ENCODE results near the gene ZNF583. TPM values are rescaled to one million over a fixed set of nuclear protein-coding genes. Genes with fewer than 3 reads are reported as not detected.
A peak's percentile ranks its signal among the peaks of the same experiment; 100 is the strongest.

ZNF583 gene
- 1 to 10 TPM; 5.0 to 6.2 TPM for total RNA-seq
- long read RNA-seq, full-length matches to known transcripts: 8 of 8 reads
- long read RNA-seq, partial matches to known transcripts: 0 of 8 reads
- long read RNA-seq, other reads (novel, unspliced or antisense): 0 of 8 reads

GRCh38 chr19:56403764-56404704, at the start of gene ZNF583:
TSS of gene ZNF583 (plus strand) at chr19:56404332. CDS start at chr19:56407115, 2,783 bp downstream.
- intact Hi-C loops (cut with DNase I): loop anchor here in 1 of 2 donors (10.0 kb wide), 1 partner anchor 131 kb away; the partner anchor contains the start of gene ZFP28
- peak; percentile 97 for DNase-seq
- peak; percentile 99 for ATAC-seq

- intact Hi-C loops (cut with DNase I): no loop called here
- no peak for DNase-seq
- ATAC-seq: no peak
Measured at GRCh38 chr19:56355517-56355916, 48.6 kb upstream of the ZNF583 start.

GRCh38 chr19:56356944-56357343, 47.2 kb upstream of the ZNF583 start:
- no peak for ATAC-seq
- no peak for DNase-seq
- intact Hi-C loops (cut with DNase I): no loop called here

GRCh38 chr19:56360841-56361240, 43.3 kb upstream of the ZNF583 start:
- ATAC-seq (no peak), DNase-seq (no peak)
- intact Hi-C loops (cut with DNase I): no loop called here

GRCh38 chr19:56367829-56368711, 36.1 kb upstream of the ZNF583 start:
- peak; percentile 97 to 99 for ATAC-seq
- intact Hi-C loops (cut with DNase I): no loop called here
- DNase-seq: peak; percentile 98

- DNase-seq (no peak), ATAC-seq (no peak)
- intact Hi-C loops (cut with DNase I): no loop called here
Measured at GRCh38 chr19:56369886-56370676, 34.1 kb upstream of the ZNF583 start.

- no peak for ATAC-seq
Measured at GRCh38 chr19:56372281-56372680, 31.9 kb upstream of the ZNF583 start.

GRCh38 chr19:56377105-56377924, 26.8 kb upstream of the ZNF583 start:
- ATAC-seq (no peak), DNase-seq (no peak)
- intact Hi-C loops (cut with DNase I): no loop called here

More at GRCh38 chr19:56372281-56372680, 31.9 kb upstream of the ZNF583 start:
- intact Hi-C loops (cut with DNase I): no loop called here
- no peak for DNase-seq

- intact Hi-C loops (cut with DNase I): no loop called here
- DNase-seq (no peak), ATAC-seq (no peak)
Measured at GRCh38 chr19:56383826-56384605, 20.1 kb upstream of the ZNF583 start.

- DNase-seq (peak; percentile 99), ATAC-seq (peak; percentile 99 to 100)
- intact Hi-C loops (cut with DNase I): no loop called here
Measured at GRCh38 chr19:56393119-56394012, 10.8 kb upstream of the ZNF583 start, which contains the start of gene ZNF582. TSS of gene ZNF582 (minus strand) at chr19:56393534. CDS start at chr19:56391752, 1,782 bp downstream.

GRCh38 chr19:56398809-56399208, 5.3 kb upstream of the ZNF583 start:
- no peak for ATAC-seq
- intact Hi-C loops (cut with DNase I): no loop called here

GRCh38 chr19:56400485-56400884, 3.6 kb upstream of the ZNF583 start:
- DNase-seq: no peak
- intact Hi-C loops (cut with DNase I): loop anchor here in 1 of 2 donors (10.0 kb wide), 1 partner anchor 134 kb away; the partner anchor contains the start of gene ZFP28

More at GRCh38 chr19:56398809-56399208, 5.3 kb upstream of the ZNF583 start:
- DNase-seq: no peak

GRCh38 chr19:56403261-56403660, 871 bp upstream of the ZNF583 start:
- DNase-seq: no peak
- ATAC-seq: no peak
- intact Hi-C loops (cut with DNase I): loop anchor here in 1 of 2 donors (10.0 kb wide), 1 partner anchor 132 kb away; the partner anchor contains the start of gene ZFP28

More at GRCh38 chr19:56400485-56400884, 3.6 kb upstream of the ZNF583 start:
- no peak for ATAC-seq

- intact Hi-C loops (cut with DNase I): loop anchor here in 1 of 2 donors (10.0 kb wide), 1 partner anchor 130 kb away; the partner anchor contains the start of gene ZFP28
- ATAC-seq (no peak), DNase-seq (no peak)
Measured at GRCh38 chr19:56404705-56405056, 549 bp downstream of the ZNF583 start.

GRCh38 chr19:56405062-56405461, 930 bp downstream of the ZNF583 start:
- intact Hi-C loops (cut with DNase I): loop anchor here in 1 of 2 donors (10.0 kb wide), 1 partner anchor 130 kb away; the partner anchor contains the start of gene ZFP28
- ATAC-seq (no peak), DNase-seq (no peak)

Data from left cardiac atrium (tissue), 4 donors.